SH-SY5Y (cell line): ENCODE measurements around the gene MVK.

ENCODE experiments used
- GATA2 ChIP-seq: IDR thresholded peaks from 2 replicates; pipeline ENCODE4 v1.6.1; 2011; ENCODE audit warnings: mild to moderate bottlenecking, low read depth, low read length
- GATA3 ChIP-seq: IDR thresholded peaks from 2 replicates; pipeline ENCODE4 v1.6.1; 2011; ENCODE audit warnings: low read depth, mild to moderate bottlenecking, low read length, moderate library complexity

GRCh38 chr12:109590566-109590965, 17.0 kb downstream of the MVK start:
- TF ChIP-seq GATA2 (no peak), GATA3 (no peak)
